CD4-positive, alpha-beta T cell treated with Interleukin-15 for 1 hour (primary cell): ENCODE results near the gene TMEM151A.

Experiments used
- DNase-seq: peaks from one replicate; pipeline ENCODE4 v3.0.0-alpha.2; 2020

TMEM151A gene

DNA sequence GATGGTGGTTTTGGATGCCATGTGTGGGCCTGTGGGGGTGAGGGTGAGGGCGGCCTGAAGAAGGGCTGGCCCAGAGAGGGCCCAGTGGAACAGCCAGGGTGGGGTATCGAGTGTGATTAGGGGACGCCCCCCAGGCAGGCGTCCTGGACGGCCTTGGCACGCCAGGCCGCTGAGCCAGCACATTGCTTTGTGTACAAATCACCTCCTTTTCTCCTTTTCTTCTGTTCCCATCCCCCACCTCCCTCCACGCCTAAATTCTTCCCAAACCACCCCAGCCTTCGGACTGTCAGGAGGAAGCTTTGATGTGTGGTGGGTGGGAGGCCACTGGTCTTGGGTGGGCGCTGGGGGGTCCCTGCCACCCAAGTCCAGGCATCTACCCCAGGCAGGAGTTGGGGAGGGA lies 33.0 kb downstream of the TMEM151A start:
- no peak for DNase-seq

DNA sequence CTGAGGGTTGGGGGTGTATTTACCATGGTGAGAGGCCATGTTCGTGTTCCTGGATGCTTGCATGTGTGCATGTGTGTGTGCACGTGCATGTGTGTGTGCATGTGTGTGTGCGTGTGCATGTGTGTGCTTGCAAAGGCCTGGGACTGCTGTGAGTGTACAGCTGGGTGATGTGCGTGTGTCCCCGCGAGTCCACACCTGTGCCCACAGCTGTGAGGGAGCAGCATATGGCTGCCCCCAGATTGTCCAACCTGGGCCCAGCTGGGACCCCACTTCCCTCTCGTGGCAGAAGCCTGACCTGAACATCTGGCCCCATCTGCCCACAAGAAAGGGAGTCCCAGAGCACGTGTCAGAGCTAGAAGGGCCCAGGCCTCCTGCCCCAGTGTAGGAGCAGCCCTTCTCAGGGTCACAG lies 33.6 kb downstream of the TMEM151A start:
- no peak for DNase-seq

DNA sequence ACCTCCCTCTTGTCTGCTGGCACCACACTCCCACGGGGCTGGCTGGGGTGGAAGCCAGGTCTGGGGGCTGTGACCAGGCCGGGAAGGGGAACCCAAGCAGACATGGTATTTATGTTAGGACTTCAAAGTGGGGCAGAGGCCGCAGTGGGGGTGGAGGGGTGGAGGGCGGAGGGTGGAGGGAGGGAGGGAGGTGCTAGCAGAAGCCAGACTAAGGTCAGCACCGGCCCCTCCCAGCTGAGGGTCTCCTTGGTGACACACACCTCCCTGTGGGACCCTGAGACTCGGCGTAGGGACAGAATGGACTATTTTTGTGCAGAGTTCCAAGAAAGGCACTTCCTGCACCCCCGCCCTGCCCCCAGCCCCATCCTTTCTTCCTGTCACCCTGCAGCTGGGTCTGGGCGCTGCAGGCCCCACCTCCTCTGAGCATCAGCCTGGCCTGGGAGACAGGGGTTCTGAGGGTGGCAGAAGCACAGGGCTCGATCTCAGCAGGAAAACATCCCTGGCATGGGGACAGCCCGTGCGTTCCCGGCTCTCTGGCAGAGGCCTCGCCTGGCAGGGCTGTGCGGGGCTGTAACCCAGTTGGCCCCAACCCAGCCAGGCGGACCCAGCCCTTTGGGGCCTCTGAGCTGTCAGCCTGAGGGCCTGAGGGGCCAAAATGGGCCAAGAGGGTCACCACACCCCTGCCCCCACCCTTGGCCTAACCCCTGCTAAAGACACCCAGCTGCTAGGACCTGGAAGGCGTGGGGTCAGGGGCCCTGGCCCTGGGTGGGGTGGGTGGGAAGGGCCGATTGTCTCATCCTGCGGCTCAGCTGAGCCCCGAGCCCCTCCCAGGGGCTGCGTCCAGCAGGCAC lies 34.8 kb downstream of the TMEM151A start:
- peak; percentile 57 for DNase-seq

DNA sequence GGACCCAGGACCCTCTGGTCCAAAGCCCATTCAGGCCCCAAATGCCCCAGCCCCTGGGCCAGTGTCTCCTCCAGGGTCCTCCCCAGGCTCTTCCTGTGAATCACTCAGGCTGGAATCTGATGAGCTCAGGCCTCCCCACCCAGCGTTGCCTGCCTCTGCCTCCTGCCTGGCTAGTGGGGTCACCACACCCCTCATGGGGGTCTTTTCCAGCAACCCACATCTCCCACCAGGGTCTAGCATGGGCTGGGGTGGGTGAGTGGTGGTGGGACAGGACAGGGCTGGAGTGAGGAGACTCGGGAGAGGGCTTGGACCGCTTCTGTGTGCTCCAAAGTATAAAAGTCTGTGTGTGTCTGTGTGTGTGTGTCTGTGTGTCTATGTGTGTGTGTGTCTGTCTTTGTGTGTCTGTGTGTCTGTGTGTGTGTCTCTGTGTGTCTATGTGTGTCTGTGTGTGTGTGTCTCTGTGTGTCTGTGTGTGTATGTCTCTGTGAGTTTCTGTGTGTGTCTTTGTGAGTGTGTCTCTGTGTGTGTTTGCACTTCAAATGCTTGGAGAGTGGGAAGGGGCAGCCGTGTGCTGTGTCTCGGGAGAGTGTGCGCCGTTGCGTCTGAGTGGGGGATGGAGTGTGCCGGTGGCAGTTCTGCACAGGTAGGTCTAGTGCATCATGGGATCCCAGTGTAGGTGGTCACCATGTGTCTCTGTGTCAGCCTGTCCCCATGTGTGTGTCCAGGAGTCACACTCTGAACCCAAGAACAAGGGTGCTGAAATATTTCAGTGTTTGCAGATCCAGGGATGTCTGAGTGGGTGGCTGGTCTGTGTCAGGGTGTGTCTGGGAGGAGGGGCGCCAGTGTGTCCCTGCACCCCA lies 35.7 kb downstream of the TMEM151A start:
- DNase-seq, result no peak

DNA sequence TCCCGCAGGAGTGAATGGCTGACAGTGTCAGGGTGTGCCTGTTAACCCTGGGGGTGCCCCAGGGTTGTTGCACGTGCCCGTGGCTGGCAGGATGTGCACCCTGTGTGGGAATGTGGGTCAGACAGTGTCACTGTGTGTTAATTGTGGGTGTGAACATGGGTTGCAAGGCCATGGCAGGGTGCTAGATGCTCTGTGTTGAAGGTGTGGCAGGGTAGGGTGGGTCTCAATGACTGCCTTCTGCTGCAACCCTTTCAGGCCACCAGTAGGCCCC lies 36.3 kb downstream of the TMEM151A start:
- DNase-seq, result peak; percentile 59

DNA sequence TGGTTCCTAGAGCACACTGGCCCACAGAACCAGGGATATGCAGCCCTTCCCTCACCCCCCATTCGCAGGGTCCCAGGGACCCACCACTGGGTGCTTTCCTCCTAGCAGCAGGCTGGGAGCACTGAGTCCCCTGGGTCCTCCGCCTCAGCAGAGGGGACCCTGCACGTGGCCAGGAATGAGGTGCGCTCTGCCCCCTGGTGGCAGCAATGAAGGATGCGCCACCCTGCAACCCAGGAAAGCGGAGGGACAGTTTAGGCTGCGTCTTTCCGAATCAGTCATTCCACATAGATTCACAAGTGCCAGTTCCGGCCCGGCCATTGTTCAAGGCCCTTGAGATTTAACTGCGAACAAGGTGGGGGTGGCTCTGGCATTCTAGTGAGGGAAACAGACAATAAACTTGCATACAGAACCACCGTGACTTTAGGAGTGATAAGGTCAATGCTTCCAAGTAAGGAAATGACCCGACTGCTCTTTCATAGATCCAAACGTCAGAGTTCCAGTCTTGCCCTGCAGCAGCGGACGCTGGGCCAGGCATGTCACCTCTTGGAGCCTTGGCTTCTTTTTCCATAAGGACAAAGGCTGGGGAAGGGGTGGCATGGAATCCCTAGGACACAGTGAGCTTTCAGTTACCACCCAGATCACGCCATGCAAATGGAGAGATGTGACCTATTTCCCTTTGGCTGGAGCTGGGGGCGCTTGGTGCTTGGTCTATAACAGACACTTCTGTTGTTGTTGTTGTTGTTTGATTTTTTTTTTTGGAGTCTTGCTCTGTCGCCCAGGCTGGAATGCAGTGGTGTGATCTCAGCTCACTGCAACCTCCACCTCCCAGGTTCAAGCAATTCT lies 36.8 kb downstream of the TMEM151A start:
- DNase-seq, result peak; percentile 83

DNA sequence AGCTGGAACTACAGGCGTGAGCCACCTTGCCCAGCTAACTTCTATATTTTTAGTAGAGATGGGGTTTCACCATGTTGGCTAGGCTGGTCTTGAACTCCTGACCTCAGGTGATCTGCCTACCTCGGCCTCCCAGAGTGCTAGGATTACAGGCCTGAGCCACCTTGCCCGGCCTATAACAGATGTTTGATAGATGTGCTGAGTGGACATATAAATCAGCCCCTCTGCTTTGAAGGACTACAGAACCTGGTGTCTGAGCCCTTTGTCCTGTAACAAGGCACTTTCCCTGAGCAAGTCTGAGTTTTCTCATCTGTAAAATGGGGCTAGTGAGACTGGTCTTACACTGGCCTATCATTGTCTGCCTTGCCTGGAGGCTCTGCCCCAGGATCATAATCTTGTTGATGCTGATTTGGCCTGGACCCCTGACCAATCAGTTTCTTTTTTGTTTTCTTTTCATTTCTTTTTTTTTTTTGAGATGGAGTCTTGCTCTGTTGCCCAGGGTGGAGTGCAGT lies 37.5 kb downstream of the TMEM151A start:
- no peak for DNase-seq

DNA sequence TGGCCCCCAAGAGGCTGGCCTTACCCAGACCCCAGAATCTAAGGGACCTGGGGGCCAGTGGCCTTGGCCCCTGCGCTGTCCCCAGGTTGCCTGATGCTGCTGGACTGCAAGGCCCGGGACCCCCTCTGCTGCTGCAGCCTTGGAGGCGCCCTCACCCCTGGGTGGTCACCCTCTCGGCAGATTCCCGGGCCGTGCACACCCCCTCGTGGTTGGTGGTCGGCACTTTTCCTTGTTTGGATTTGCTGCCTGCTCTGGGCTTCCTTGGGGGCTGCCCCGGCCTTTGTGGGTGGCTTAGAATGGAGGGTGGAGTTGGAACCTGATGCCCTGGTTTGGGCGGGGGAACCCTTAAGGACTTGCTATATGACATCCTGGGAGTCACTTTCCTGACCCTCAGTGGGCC lies 39.2 kb downstream of the TMEM151A start:
- DNase-seq, result no peak

DNA sequence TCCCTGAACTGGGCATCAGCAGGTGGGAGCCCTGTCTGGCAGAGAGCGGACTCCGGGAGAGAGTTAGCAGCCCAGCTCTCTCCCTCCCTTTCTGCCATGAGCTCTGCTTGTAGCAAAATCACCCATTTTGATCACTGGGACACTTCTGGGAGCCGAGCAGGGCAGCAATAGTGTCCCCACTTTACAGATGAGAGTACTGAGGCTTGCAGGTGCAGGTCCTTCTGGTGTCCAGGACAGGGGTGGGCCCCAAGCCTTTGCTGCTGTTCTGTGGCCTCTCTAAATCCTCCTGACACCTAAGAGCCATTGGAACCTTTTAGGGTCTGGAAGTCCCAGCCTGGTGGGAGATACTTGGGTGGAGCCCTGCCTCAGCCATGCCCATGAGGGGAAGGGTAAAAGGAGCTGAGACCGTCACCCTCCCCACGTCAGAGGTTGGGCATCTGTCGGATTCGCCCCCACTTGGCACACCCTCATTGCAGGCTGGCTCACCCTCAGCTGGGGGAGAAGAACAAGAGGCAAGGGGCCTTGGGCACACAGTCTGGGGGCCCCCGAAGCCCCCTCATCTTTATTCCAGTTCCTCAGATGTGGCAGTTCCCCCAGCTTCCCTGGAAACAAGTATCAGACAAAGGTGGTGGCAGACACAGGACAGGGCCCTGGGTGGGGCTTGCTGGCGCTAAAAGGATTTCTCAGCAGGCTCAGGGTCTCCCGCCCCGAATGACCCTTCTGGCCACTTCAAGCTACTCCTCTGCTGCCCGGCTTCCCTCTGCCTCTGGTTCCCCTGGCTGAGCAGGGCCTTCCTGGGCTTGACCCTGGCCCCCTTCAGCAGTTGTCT lies 40.1 kb downstream of the TMEM151A start:
- DNase-seq, result no peak

DNA sequence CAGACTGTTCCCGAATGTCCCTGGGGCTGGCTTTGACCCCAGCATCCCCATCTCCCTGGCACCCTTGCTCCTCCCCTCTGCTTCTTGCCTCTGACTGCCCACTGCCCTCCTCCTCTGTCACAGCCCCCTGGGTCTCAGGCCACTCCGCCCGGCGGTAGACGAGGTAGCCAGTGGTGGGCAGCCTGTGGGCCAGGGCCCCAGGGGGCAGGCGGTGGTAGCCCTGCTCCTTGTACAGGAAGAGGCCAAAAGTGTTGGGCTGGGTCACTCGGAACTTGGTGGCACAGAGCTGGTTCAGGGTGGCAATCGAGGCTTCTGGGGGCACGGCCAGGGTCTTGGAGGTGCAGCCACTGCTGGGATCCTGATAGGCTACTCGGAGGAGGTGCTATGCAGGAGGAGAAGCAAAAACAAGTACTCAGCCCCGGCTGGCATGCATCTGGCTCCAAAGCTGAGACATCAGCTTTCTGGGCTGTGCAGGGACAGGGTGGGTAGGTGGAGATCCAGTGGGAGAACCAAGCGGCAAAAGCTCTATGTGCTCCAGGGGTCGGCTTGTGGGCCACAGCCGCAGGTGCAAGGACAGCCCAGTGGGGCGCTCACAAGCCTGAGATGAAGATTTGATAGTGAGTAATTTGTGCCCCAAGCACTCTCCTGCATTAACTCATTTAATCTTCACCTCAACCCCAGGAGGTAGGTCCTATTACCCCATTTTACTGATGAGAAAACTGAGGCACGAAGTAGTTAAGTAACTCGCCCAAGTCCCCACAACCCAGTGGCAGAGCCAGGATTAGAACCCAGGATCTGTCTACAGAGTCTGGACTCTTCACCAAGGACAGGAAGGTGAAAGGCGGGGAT lies 40.9 kb downstream of the TMEM151A start:
- DNase-seq, result no peak

DNA sequence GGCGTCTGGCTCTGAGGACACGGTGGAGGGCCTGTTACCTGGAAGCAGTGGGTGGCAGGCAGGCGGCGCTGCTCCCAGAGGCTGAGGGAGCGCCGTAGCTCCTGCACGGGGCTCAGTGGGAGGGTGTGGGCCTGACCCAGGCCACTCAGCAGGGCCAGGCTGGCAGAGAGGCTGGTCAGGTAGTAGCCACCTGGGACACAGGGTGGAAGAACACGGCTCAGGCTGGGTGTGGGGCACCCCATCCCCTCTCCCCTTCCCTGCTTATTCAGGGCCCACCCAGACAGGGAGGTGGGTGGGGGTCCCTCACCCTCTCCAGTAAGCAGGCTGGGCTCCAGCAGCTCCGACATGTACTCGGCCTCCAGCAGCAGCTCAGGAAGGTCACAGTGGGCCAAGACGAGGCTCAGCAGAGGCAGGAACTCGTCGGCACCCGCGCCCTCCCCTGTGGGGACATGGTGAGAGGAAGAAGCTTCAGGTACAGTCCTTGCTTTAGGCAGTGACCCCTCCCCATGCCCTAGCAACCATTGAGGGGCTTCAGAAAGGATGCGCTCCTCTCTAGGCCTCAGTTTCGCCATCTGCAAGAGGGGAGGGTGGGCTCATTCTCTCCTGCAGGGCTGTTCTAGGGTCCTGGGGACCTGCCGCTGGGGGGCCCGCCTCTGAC lies 41.7 kb downstream of the TMEM151A start:
- no peak for DNase-seq

DNA sequence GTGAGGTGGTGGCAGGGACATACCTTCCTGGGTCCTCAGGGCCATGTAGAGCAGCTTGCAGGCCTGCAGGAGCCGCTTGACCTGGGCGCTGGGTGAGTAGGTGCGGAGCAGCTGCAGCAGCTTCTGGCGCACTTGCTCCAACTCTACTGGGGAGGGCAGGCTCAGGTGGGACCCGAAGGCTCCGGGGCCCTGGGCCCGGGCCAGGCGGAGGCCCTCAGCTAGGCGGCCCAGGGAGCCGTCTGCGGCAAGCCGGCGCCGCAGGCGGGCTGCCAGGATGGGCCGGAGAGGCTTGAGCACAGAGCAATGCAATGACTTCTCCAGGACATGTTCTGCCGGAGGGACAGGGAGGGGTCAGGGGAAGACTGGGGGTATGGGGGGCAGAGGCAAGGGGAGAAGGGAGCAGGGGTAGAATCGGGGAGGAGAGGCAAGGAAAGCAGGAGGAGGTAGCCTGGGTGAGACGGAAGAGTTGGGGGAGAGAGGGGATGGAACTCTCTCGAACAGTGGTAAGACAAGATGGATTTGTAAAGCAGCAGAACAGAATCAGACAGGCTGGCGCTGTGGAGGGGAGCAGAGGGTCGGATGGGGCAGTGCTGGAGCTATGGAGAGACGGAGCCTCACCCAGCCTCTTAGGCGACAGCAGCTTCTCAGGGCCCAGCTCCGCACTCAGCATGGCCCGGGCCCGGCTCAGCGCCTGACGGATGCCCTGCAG lies 42.4 kb downstream of the TMEM151A start:
- no peak for DNase-seq

DNA sequence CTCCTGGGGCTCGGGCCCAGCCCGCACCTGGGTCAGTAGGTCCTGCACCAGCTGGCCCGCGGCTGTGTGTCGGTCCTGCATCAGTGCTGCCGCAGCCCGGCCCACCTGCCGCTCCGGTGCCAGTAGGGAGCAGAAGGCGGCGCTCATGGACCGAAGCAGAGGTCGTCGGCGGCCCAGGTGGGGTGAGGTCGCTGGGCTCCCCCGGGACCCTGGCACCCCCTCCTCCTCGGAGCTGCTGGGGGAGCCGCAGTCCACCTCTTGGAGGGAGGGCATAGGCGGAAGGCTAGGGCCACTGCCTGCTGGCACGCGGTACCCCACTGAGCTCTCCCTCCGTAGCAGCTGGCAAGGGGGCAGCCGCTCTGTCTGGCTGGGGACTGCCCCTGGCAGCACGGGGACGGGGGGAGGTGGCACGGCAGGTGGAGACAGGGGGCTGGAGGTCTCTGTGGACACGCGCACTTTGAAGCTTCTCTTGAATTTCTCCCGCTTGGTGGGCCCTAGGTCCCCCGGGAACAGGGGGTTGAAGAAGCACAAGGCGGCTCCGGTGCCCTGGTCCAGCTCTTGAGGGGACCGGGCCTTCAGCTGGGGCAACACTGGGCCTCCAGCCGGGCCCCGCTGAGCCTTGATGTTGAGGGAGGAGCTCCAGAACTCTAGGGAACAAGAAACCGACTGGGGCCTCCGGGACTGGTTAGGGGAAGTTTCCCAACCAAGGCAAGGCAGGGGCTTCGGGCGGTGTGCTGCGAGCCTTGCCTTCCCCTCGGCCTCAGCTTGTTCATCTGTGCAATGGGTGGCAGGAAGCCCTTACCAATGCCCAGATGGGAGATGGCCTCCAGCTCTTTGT lies 43.1 kb downstream of the TMEM151A start:
- no peak for DNase-seq

DNA sequence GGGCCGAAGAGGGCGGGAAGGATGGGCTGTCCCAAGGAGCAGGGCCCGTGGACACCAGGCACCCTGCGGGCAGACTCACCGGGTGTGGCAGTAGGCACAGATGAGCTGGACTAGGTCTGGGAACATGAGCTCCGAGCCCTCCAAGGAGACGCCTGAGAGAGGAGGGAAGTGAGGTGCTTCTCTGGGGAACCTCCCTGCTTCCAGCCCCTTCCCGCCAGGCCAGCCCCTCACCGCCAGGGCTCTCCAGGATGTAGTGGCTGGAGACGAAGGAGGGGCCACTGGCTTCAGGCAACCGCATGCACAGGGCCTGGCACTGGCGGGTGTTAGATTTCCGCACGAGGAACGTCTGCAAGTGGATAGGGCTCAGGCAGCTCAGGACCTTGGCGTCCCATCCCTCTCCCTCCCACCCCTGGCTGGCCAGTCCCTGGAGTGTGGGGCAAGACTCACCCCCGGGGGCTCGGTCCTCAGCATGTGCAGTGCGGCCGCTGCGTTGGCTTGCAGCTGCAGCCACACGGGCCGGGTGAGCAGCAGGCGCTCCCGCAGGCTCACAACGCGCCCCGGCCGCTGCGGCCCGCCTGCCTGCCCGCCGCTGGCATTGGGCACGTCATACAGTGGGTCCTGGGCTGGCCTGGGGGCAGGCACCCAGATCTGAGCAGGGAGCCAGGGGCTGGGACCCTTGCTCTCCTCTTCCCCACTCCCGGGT lies 44.0 kb downstream of the TMEM151A start:
- DNase-seq, result no peak

DNA sequence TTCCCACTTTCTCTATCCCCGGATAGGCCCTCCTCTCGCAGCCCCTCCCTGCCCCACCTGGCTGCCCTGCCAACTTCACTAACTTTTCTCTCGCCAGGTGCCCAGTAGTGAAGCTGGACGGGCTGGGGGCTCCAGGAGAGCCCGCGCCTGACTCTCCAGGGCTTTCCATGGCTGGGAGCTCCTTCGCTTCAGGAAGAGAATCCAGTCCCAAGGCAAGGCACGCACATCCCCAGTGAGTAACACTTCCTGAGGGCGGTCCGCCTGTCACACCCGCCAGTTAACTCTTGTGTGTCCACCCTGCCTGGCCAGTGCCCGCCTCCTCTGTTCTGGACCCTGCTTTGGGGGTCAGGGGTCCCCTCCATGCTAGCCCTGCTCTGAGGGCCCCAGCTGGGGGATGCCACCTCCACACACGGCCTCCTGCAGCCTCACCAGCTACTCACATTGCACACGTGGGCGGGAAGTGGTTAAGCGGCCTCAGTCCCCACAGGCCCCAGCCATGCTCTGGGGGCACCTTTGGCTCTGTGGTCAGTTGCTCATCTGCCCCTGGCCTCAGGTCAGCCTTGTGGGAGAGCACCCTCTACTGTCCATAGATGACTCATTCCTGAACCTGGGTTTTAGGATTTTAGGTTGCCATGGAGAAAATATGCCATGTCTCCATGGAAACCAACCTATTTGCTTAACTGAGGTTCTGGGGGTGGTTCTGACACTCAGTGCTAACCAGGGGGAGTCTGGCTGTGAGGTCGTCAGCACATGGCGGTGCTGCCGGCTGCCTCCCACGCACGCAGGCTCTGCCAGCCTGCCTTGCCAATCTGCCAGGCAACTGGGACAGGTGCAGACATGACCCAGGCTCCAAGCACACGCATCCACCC lies 44.8 kb downstream of the TMEM151A start, which contains the start of gene RIN1:
RIN1 (minus strand) TSS at position 201 of the 869 bp plus-strand sequence; CDS start at position 169, 32 bp downstream.
- peak; percentile 73 for DNase-seq

DNA sequence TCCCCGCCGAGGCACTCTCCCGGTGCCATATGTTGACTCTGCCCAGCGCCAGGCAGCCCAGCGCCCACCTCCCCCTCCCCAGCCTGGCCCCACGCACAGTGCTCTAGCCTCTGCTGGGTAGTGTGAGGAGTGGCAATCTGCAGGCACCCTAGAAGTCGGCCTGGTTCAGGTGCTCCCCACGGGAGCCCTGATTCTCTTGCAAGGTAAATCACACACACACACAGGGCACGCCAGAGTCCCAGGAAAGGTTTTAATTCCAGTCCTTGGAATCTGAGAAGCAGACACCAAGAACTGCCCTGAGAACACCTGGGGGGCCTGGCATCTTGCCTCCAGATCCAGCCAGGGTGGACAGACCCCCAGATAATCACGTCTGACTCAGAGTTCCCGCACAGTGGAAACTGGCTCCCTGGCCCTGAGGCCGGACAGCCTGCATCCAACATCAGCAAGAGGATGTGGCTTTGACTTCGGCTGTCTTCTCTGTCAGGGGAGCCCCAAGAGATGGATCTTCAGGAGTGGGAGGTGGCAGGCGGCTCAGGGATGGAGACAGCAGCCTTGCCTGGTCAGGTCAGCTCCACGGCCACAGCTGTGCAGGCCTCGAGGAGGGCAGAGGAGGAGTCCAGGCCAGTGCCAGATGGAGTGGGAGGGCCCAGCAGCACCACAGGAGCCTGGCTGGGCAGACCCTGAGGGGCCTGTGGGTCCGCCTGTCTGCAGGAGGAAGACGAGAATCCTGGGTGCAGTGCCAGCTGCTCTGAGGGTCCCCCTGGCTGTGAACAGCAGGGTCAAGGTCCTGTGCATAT lies 45.6 kb downstream of the TMEM151A start:
- no peak for DNase-seq
